ENCODE measurements around the gene RNF121.
"Not testable (repeated sequence)": the region's sequence is repeated elsewhere in the genome, so short reads cannot be mapped to it uniquely, and the experiment has no call there.

- not testable (repeated sequence) for TF ChIP-seq POLR2AphosphoS5, EP300, CTCF, POLR2A (IDR thresholded peaks at IDR 0.05)
Observed at GRCh38 chr11:71911986-71912340, 16.9 kb upstream of the RNF121 start.
